GM18499 (cell line): ENCODE data around the gene ENKD1.
"Not testable (repeated sequence)": the region's sequence is repeated elsewhere in the genome, so short reads cannot be mapped to it uniquely, and the experiment has no call there.

Experiments used
- ATAC-seq: cut with Tn5 transposase; IDR thresholded peaks from one replicate; pipeline ENCODE4 v1.9.1; 2021; ENCODE audit warnings: moderate number of reproducible peaks; ENCODE audit not compliant: insufficient read depth, unreplicated experiment

Gene ENKD1

GRCh38 chr16:67666559-67667452 lies at the start of gene ENKD1, which contains the start of gene C16orf86:
ENKD1 (minus strand) TSS chr16:67666750; CDS start chr16:67666442, 308 bp downstream.
C16orf86 (plus strand) TSS chr16:67666814; CDS start chr16:67666971, 157 bp downstream.
- no peak for ATAC-seq

- no peak for ATAC-seq
Measured at GRCh38 chr16:67716097-67716496, 49.5 kb upstream of the ENKD1 start.

GRCh38 chr16:67714522-67714921 lies 48.0 kb upstream of the ENKD1 start:
- ATAC-seq: no peak

- no peak for ATAC-seq
Measured at GRCh38 chr16:67713647-67714273, 47.2 kb upstream of the ENKD1 start.

- no peak for ATAC-seq
Measured at GRCh38 chr16:67710607-67711006, 44.1 kb upstream of the ENKD1 start.

- no peak for ATAC-seq
Measured at GRCh38 chr16:67709050-67709449, 42.5 kb upstream of the ENKD1 start.

GRCh38 chr16:67708368-67708771 lies 41.8 kb upstream of the ENKD1 start:
- no peak for ATAC-seq

- no peak for ATAC-seq
Measured at GRCh38 chr16:67707790-67708189, 41.2 kb upstream of the ENKD1 start.

- ATAC-seq: no peak
Measured at GRCh38 chr16:67707210-67707609, 40.7 kb upstream of the ENKD1 start.

- ATAC-seq: no peak
Measured at GRCh38 chr16:67704110-67704509, 37.6 kb upstream of the ENKD1 start.

- ATAC-seq: no peak
Measured at GRCh38 chr16:67703626-67704025, 37.1 kb upstream of the ENKD1 start.

GRCh38 chr16:67702130-67702529 lies 35.6 kb upstream of the ENKD1 start:
- no peak for ATAC-seq

- no peak for ATAC-seq
Measured at GRCh38 chr16:67701420-67701819, 34.9 kb upstream of the ENKD1 start.

GRCh38 chr16:67699265-67699664 lies 32.7 kb upstream of the ENKD1 start:
- ATAC-seq: no peak

GRCh38 chr16:67697422-67698185 lies 31.1 kb upstream of the ENKD1 start:
- ATAC-seq: no peak

GRCh38 chr16:67694611-67695010 lies 28.1 kb upstream of the ENKD1 start:
- ATAC-seq: no peak

- not testable (repeated sequence) for ATAC-seq
Measured at GRCh38 chr16:67693517-67694285, 27.2 kb upstream of the ENKD1 start.

GRCh38 chr16:67685388-67686112 lies 19.0 kb upstream of the ENKD1 start:
- ATAC-seq: no peak

- no peak for ATAC-seq
Measured at GRCh38 chr16:67683767-67684166, 17.2 kb upstream of the ENKD1 start.
